Mesothelial cell of epicardium (in vitro differentiated cells): ENCODE measurements around the gene SP140L. TPM values are rescaled to one million over a fixed set of nuclear protein-coding genes. Genes with fewer than 3 reads are reported as not detected.
A peak's percentile ranks its signal among the peaks of the same experiment; 100 is the strongest.

ENCODE experiments used
- DNase-seq, 2 experiments: peaks; one replicate each; pipeline ENCODE4 v3.0.0; 2021; ENCODE audit warnings: low spot score in 2 of 2; ENCODE audit not compliant: unreplicated experiment in 2 of 2
- H3K27ac Mint-ChIP-seq: 2 replicates; pipeline ENCODE4 v1.8.0; 2021; ENCODE audit warnings: mixed read lengths
- H3K27me3 Mint-ChIP-seq: 2 replicates; pipeline ENCODE4 v1.8.0; 2021; ENCODE audit warnings: low read depth, mixed read lengths
- H3K36me3 Mint-ChIP-seq: 2 replicates; pipeline ENCODE4 v1.8.0; 2021; ENCODE audit warnings: mixed read lengths
- H3K4me1 Mint-ChIP-seq: 2 replicates; pipeline ENCODE4 v1.8.0; 2021; ENCODE audit warnings: mixed read lengths
- H3K4me3 Mint-ChIP-seq: 2 replicates; pipeline ENCODE4 v1.8.0; 2021; ENCODE audit warnings: mild to moderate bottlenecking, moderate library complexity, mixed read lengths
- H3K9me3 Mint-ChIP-seq: 2 replicates; pipeline ENCODE4 v1.8.0; 2021; ENCODE audit warnings: mixed read lengths
- CTCF ChIP-seq: fragments of 200-600 bp; sonication (generic); IDR thresholded peaks from one replicate; pipeline ENCODE4 v1.5.0; 2021; ENCODE audit warnings: antibody characterized with exemption; ENCODE audit not compliant: unreplicated experiment
- total RNA-seq: library from RNA; stranded (reverse); gene quantifications from 3 replicates; pipeline ENCODE4 v1.2.1, GENCODE V29; 2021

Gene SP140L
- total RNA-seq, 1 donor from 2014 or later: 7.2 TPM

- H3K9me3 Mint-ChIP-seq: peaks cover 16% of the 10 kb centered on the region
- peaks cover 3% of the 10 kb centered on the region for H3K36me3 Mint-ChIP-seq
- H3K27me3 Mint-ChIP-seq: no peaks in the 10 kb centered on the region
- H3K4me1 Mint-ChIP-seq: peaks cover 9% of the 10 kb centered on the region
- no peak for TF ChIP-seq CTCF
- no peak for DNase-seq
- H3K4me3 Mint-ChIP-seq: no peak overlapping the region
- no peak overlapping the region for H3K27ac Mint-ChIP-seq
Measured at GRCh38 chr2:230322561-230323384, 4.2 kb upstream of the SP140L start.

GRCh38 chr2:230323385-230324106 lies 3.4 kb upstream of the SP140L start:
- no peak for DNase-seq
- Mint-ChIP-seq H3K9me3 (peaks cover 16% of the 10 kb centered on the region), H3K27me3 (no peaks in the 10 kb centered on the region), H3K4me1 (peaks cover 11% of the 10 kb centered on the region), H3K36me3 (peaks cover 3% of the 10 kb centered on the region), H3K27ac (no peak overlapping the region), H3K4me3 (no peak overlapping the region)
- no peak for TF ChIP-seq CTCF

GRCh38 chr2:230324503-230324902 lies 2.5 kb upstream of the SP140L start:
- no peak overlapping the region for H3K4me3 Mint-ChIP-seq

GRCh38 chr2:230325316-230326243 lies 1.4 kb upstream of the SP140L start:
- peaks cover 3% of the 10 kb centered on the region for H3K36me3 Mint-ChIP-seq
- no peaks in the 10 kb centered on the region for H3K27me3 Mint-ChIP-seq
- H3K9me3 Mint-ChIP-seq: peaks cover 16% of the 10 kb centered on the region
- no peak overlapping the region for H3K4me3 Mint-ChIP-seq
- no peak for DNase-seq
- H3K4me1 Mint-ChIP-seq: peaks cover 11% of the 10 kb centered on the region
- no peak for TF ChIP-seq CTCF
- no peak overlapping the region for H3K27ac Mint-ChIP-seq

More at GRCh38 chr2:230324503-230324902, 2.5 kb upstream of the SP140L start:
- Mint-ChIP-seq H3K27me3 (no peaks in the 10 kb centered on the region), H3K9me3 (peaks cover 16% of the 10 kb centered on the region), H3K4me1 (peaks cover 11% of the 10 kb centered on the region), H3K27ac (no peak overlapping the region), H3K36me3 (peaks cover 3% of the 10 kb centered on the region)
- TF ChIP-seq CTCF: no peak
- DNase-seq: no peak

GRCh38 chr2:230327418-230328154 lies 593 bp downstream of the SP140L start:
- H3K27me3 Mint-ChIP-seq: no peaks in the 10 kb centered on the region

More at GRCh38 chr2:230327418-230328154, 593 bp downstream of the SP140L start:
- Mint-ChIP-seq H3K4me1 (peaks cover 11% of the 10 kb centered on the region), H3K27ac (peak overlapping the region; percentile 77), H3K36me3 (peaks cover under 1% of the 10 kb centered on the region), H3K4me3 (peak overlapping the region; percentile 54), H3K9me3 (peaks cover 7% of the 10 kb centered on the region)
- DNase-seq: no peak
- no peak for TF ChIP-seq CTCF
